NK-92 treated with Interleukin-12 subunit alpha and Interleukin-12 subunit beta, amount 100 ng/mL, for 24 hours (cell line): ENCODE data around the gene RASD2.

Experiments
- DNase-seq: peaks from one replicate; lab custom pipeline; 2025; lab: John Stamatoyannopoulos, UW

The RASD2 gene

DNA sequence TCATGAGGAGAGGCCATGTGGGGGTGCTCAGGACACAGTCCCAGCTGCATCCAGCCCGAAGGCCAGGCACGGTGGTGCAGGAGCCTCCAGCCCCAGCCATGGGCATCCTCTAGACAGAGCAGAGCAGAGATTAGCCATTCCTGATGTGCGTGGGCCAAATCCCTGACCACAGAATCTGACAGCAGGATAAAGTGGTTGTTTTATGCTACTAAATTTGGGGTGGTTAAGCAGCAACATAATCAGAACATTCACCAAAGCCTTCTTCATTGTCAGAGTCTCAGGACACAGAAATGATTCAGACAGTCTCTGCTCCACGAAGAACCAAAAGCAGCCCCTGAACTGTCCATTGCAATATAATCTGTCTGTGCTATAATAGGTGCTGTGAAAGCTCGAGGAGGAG, 19.7 kb downstream of the RASD2 start:
- no peak for DNase-seq

- DNase-seq = no peak
Measured at GRCh38 chr22:35560824-35561223, 20.2 kb downstream of the RASD2 start.

DNA sequence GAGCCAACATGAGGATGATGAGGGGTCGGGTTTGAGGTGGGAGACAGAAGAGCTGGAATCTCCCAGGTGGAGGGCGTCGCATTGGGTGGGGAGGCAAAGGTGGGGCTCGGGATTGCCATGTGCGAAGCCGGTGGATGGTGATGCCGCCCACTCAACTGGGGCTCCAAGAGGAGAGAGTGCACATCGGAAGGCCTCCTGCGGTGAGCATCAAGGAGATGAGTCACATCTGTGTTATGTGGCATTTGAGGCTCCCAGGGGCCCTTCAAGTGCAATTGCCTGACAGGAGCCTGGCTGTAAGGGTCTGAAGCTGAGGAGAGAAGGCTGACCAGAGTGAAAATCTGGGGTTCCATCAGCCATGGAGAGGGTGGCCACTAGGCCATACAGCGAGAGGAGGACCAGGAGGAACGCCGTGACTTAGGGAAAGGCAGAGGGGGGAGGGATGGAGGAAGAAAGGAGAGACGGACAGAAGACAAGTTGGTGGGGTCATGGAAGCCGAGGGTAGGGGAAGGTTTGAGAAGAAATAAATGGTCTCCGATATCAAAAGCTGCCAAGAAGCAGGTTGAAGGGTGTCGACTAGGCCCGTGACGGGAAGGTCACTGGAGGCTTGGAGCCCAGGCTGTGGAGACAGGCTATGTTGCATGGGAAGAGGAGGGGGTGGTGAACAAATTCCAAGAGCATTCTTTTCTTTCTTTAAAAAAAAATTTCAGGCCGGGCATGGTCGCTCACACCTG, 21.3 kb downstream of the RASD2 start:
- DNase-seq = no peak

DNA sequence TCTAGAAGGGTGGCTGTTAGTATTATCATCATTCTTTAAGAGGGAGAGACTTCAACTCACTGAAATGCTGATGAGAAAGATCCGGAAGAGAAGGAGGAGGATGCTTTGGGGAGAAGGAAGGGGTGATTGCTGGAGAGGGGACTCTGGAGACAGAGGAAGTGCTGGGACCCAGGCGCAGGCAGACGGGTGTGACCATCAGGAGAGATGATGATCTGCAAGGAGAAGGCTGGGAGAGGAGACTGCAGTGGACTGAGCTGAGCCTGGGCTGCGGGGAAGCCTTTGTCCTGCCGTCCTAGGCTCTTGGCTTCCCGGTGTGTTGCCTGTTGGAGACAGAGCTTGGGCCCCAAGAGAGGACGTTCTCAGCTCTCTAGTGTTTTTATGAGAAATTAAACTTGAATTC, 22.6 kb downstream of the RASD2 start:
- no peak for DNase-seq

GRCh38 chr22:35564975-35565867, 24.6 kb downstream of the RASD2 start:
- DNase-seq = no peak

DNA sequence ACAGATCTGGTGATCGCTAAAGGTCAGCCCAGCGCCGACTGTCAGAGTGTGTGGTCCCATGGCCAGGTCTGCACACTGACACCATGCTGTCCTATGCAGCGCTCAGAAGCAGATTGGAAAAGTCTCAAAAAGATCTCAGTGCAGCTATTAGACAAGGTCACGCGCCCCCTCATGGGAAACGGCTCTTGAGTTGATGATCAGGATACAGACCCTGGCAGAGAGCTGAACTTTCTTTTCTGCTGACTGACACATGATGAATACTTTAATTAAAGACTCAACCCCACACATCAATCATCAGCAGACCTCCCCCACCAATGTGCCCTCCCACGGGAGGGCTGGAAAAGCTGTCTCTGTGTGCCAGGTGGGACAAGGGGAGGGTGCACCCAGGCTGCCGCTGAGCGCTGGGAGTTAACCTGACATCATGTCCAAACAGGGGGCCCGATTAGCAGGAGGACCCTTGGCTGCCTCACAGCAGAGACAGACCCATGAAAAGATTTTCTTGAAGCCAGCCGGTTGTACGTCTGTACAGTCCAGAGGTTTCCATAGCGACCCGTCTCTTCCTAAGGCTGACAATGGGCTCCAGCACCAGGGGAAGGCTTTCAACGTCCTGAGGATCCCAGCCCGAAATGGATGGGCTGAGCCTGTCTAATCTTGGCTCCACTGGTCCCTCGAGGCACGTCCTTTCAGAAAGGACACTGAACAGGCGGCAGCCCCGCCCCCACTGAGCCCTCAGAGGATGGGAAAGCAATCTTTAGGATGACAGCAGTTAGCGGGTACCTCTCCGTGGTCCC, 26.9 kb downstream of the RASD2 start:
- DNase-seq = no peak

GRCh38 chr22:35568751-35569739, 28.4 kb downstream of the RASD2 start:
- DNase-seq = no peak

DNA sequence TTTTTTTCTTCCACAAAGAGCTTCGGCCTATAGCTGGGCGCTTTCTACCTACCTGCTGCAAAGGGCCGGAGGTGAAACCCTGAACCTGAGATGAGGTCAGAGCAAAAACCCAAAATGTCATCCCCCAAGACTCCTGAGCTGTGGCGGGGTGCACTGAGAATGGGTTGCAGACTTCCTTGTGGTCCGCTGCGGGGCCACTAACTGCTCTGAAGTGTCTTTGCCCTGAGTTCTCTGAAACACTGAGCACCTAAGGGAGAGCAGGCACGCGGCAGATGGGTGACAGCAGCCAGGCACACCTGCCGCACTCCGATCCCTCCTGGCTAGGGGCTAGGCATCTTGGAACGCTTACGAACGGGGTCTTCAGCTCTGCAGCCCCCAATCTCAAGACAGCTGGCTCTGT, 29.3 kb downstream of the RASD2 start:
- DNase-seq = no peak

GRCh38 chr22:35570686-35571194, 30.1 kb downstream of the RASD2 start:
- no peak for DNase-seq

GRCh38 chr22:35572556-35572955, 31.9 kb downstream of the RASD2 start:
- DNase-seq = no peak

- no peak for DNase-seq
Measured at GRCh38 chr22:35575116-35575748, 34.6 kb downstream of the RASD2 start.

GRCh38 chr22:35576671-35577070, 36.0 kb downstream of the RASD2 start:
- DNase-seq = no peak

GRCh38 chr22:35577799-35578659, 37.4 kb downstream of the RASD2 start:
- DNase-seq = no peak

DNA sequence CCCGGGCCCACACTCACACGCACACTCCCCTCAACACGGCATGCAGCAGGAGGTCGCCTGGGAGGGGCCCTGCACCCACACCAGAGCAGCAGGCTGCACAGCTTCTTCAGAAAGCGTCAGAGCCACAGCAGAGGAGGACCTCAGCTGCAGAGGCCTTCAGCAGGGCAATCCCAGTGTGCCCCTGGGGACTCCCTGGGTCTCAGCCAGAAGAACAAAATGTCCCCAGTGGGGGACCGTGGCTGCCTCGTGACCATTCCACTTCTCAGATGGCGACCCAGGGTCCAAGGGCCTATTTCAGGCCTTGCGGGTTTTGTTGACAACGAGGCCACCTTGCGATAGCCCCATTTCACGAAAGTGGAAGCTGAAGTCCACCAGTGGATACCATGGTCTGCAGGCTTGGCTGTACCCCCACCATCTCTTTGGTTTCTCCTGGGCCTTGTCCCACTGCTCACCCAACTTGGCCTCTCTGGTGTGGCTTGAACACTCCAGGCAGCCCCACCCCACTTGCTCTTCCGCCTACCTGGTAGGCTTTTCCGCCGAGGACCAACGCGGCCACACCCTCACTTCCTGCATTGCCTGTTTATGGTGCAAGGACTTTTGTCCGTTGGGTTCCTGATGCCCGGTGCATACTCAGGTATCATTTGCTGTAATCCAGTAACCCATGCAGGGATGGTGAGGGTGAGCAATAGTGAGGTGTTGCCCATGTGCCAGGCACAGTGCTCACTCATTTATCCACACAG, 38.4 kb downstream of the RASD2 start:
- no peak for DNase-seq

DNA sequence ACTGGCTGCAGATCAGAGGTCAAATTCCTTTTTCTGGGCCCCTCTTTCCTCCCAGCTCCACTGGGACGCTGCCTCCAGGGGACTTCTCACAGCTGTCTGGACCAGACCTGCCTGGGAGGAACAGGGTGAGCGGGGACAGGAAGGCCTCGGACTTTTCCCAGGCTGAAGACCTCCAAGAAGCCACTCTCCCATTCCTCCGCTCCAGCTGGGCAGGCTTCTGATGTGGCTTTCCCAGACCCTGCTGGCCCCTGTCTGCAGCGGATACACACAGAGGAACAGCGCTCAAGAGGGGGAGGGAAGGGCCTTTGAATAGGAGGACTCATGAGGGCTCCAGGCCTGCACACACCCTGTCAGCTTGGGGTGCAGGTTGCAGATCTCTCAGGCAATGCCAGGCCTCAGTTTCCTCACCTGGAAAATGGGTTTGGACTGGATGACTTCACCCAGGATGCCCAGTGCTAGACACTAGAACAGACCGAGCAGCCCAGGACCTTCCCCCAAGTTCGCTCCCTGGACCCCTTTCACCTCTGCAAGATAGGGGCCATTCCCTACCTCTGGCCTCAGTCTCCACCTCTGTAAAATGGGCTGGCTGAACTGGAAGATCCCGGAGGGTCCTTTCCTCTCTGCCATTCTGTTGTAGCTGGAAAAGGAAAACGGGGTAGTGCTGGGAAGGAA, 39.9 kb downstream of the RASD2 start:
- no peak for DNase-seq

DNA sequence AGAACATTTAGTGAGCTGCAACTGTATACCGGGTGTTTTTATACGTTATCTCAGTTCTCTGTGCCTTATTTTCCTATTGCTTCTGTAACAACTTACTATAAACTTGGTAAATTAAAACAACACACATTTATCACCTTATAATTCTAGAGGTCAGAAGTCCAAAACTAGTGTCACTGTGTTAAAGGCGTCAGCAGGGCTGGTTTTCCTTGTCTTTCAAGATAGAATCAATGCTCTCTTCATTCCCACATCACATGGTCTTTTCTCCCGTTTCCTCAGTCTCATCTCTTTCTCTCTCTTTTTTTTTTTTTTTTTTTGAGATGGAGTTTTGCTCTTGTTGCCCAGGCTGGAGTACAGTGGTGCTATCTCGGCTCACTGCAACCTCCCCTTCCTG, 40.4 kb downstream of the RASD2 start:
- DNase-seq = no peak

DNA sequence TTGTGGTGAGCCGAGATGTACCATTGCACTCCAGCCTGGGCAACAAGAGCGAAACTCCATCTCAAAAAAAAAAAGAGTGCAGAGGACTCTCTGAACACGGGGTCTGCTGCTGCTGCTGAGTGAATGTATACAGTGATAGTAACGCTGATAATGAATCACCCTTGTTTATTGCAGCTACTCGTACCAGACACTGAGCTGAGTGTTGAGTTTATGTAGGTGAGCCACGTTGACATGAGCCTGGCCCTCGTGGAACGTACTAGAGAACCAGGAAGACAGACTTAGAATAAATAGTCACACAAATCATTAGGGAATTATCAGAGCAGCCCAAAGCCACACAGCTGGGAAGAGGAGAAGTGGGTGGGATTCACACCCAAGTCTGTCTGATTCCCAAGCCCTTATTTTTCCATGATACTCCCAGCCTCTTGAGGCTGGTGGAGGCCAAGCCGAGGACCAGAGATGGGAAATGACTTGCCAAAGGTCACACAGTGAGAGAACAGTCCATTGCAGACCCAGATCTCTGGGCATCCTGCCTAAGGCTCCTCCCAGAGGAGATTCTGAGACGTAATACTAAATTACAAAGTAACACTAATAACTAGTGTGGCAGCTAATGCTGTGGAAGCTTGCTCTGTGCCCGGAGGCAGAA, 41.7 kb downstream of the RASD2 start:
- no peak for DNase-seq
